BLaER1 (cell line): Measurements from ENCODE around the gene TRAPPC11.

Experiments used
- H3K27ac ChIP-seq: shearing (Covaris generic); formaldehyde crosslinking; 2 replicates; pipeline ENCODE4 v1.8.1; 2022
- H3K27me3 ChIP-seq: shearing (Covaris generic); formaldehyde crosslinking; 2 replicates; pipeline ENCODE4 v1.8.1; 2022
- H3K36me3 ChIP-seq: shearing (Covaris generic); formaldehyde crosslinking; 2 replicates; pipeline ENCODE4 v1.8.1; 2022
- H3K4me1 ChIP-seq: shearing (Covaris generic); formaldehyde crosslinking; 2 replicates; pipeline ENCODE4 v1.8.1; 2022
- H3K4me2 ChIP-seq: shearing (Covaris generic); formaldehyde crosslinking; 2 replicates; pipeline ENCODE4 v1.8.1; 2022
- H3K4me3 ChIP-seq: shearing (Covaris generic); formaldehyde crosslinking; 2 replicates; pipeline ENCODE4 v1.8.1; 2022
- H3K9ac ChIP-seq: shearing (Covaris generic); formaldehyde crosslinking; 2 replicates; pipeline ENCODE4 v1.8.1; 2022
- H3K9me3 ChIP-seq: shearing (Covaris generic); formaldehyde crosslinking; 2 replicates; pipeline ENCODE4 v1.8.1; 2022
- H4K20me1 ChIP-seq: shearing (Covaris generic); formaldehyde crosslinking; 2 replicates; pipeline ENCODE4 v1.8.1; 2022
- Cebpa-rat ChIP-seq: shearing (Covaris generic); IDR thresholded peaks from 2 replicates; pipeline ENCODE4 v1.8.1; 2022

Gene TRAPPC11

DNA sequence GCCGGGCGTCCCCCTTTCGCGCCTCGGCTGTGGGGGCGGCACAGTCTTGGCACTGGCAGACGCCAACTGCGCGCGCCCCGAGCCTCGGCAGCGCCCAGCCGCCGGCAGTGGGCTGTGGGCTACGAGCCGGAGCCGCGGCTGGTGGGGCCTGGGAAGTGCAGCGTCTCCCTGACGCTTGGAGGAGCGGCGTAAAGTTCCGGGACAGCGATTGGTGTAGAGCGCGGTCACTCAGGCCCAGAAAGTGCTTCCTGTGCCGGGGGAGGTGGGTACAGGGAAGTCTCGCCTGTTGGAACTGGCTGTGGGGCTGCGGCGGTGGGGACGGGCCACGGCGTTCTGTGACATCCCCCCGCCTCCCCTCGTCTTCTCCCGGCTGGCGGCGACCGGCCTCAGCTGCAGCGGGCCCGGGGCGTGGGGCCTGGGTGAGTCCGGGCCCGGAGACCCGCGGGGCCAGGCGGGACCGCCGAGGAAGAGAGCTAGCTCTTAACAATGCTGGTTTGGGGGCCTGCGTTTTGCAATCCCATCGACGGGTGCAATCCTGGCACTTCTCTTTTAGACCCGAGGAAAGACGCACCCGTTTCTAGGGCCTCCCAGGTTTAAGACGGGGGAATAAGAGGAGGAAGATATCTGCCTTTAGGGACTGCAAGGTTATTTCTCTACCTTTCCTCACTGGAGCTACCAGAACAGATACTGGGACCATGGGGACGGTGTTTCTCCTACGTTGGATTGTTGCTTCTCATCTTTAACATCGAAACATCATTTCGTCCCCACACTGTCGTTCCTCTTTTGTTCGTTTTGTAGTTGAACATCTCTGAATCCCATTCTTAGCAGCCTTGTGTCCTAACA lies at the start of gene TRAPPC11, which contains the start of gene RWDD4:
TRAPPC11 (plus strand) TSS at position 265 of the 843 bp plus-strand sequence. CDS start 4,575 bp downstream, outside the sequence.
RWDD4 (minus strand) TSS at position 157 of the 843 bp plus-strand sequence. CDS start 233 bp downstream, outside the sequence.
- Histone ChIP-seq H3K36me3 (peaks cover 21% of the 10 kb centered on the region), H3K27ac (peak within 1 kb of the TSS; percentile 90), H3K4me1 (peaks cover 26% of the 10 kb centered on the region)

DNA sequence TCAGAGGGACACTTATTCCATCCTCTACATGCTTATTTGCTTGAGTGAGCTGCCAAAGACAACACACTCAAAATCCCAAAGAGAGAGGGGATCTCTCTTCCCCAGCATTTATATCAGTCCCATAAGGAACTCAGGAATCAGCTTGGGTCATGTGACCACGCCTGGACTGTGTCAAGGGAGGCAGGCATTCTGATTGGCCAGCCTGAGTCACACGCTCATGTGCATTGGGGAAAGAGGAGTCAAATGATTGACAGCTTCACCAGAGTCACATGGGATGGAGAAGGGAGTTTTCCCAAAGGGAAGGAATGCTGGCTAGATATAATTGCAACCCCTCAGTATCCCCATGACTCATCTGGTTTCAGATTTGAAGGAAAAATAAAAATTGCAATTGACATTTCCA lies 49.1 kb upstream of the TRAPPC11 start:
- H3K27me3 ChIP-seq, result no peaks in the 10 kb centered on the region
- no peaks in the 10 kb centered on the region for H3K4me1 ChIP-seq
- no peaks in the 10 kb centered on the region for H3K36me3 ChIP-seq
- H4K20me1 ChIP-seq, result no peaks in the 10 kb centered on the region
- no peaks in the 10 kb centered on the region for H3K9me3 ChIP-seq
- H3K4me2 ChIP-seq, result no peak overlapping the region
- no peak overlapping the region for H3K9ac ChIP-seq
- H3K27ac ChIP-seq, result no peak overlapping the region
- no peak overlapping the region for H3K4me3 ChIP-seq
- TF ChIP-seq Cebpa-rat, result no peak

More for the DNA sequence above, at the start of gene TRAPPC11, which contains the start of gene RWDD4:
- H4K20me1 ChIP-seq, result peaks cover 12% of the 10 kb centered on the region; the same call in 1 of the 2 replicates
- TF ChIP-seq Cebpa-rat, result peak; percentile 47; the same call in 1 of the 2 replicates
- H3K4me3 ChIP-seq, result peak within 1 kb of the TSS; percentile 83
- H3K9ac ChIP-seq, result peak within 1 kb of the TSS; percentile 92
- no peaks in the 10 kb centered on the region for H3K9me3 ChIP-seq
- peak within 1 kb of the TSS; percentile 94 for H3K4me2 ChIP-seq
- no peaks in the 10 kb centered on the region for H3K27me3 ChIP-seq

DNA sequence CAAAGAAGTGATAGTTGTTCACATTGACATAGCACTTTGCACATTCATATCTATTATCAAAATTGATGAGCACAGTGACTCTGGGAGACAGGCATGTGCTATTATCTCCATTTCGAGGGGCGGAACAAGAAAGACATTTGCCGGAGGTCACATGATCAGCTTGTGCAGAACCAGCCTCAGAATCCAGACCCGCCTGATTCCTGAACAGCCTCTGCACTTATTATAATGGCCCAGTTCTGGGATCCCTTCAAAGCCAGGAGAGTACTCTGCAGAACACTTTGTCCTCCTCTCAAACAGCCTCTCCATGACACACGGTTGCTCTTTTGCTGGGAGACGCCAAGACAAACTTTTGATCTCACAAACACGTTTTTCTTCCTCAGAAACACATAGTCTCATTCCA lies 48.5 kb upstream of the TRAPPC11 start:
- Histone ChIP-seq H3K4me3 (no peak overlapping the region), H3K4me2 (no peak overlapping the region), H3K27ac (no peak overlapping the region), H4K20me1 (no peaks in the 10 kb centered on the region), H3K4me1 (no peaks in the 10 kb centered on the region), H3K9me3 (no peaks in the 10 kb centered on the region), H3K9ac (no peak overlapping the region), H3K27me3 (no peaks in the 10 kb centered on the region), H3K36me3 (no peaks in the 10 kb centered on the region)
- TF ChIP-seq Cebpa-rat, result no peak

DNA sequence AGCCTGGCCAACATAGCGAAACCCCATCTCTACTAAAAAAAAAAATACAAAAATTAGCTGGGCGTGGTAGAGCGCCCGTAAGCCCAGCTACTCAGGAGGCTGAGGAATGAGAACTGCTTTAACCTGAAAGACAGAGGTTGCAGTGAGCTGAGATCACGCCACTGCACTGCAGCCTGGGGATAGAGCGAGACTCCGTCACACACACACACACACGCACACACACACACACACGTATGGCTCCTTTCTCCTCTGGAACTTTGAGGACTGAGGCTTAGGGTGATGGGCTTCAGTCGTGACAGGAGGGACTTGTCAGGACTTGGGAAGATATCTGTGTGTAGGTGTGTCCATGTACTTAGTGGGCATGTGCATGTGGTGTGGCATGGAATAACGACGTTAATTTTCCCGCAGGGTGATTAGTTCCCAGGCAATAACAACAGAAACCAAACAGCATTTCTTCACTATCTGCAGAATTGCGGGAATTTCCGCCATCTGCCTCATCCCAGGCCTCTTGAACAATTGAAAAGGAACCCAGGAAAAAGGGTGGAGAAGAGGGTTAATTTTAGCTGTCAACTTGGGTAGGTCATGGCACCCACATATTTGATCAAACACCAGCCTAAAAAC lies 47.8 kb upstream of the TRAPPC11 start:
- H4K20me1 ChIP-seq, result no peaks in the 10 kb centered on the region
- H3K4me1 ChIP-seq, result no peaks in the 10 kb centered on the region
- TF ChIP-seq Cebpa-rat, result no peak
- no peaks in the 10 kb centered on the region for H3K36me3 ChIP-seq
- H3K4me2 ChIP-seq, result no peak overlapping the region
- no peak overlapping the region for H3K9ac ChIP-seq
- no peaks in the 10 kb centered on the region for H3K9me3 ChIP-seq
- no peak overlapping the region for H3K27ac ChIP-seq
- no peaks in the 10 kb centered on the region for H3K27me3 ChIP-seq
- H3K4me3 ChIP-seq, result no peak overlapping the region

DNA sequence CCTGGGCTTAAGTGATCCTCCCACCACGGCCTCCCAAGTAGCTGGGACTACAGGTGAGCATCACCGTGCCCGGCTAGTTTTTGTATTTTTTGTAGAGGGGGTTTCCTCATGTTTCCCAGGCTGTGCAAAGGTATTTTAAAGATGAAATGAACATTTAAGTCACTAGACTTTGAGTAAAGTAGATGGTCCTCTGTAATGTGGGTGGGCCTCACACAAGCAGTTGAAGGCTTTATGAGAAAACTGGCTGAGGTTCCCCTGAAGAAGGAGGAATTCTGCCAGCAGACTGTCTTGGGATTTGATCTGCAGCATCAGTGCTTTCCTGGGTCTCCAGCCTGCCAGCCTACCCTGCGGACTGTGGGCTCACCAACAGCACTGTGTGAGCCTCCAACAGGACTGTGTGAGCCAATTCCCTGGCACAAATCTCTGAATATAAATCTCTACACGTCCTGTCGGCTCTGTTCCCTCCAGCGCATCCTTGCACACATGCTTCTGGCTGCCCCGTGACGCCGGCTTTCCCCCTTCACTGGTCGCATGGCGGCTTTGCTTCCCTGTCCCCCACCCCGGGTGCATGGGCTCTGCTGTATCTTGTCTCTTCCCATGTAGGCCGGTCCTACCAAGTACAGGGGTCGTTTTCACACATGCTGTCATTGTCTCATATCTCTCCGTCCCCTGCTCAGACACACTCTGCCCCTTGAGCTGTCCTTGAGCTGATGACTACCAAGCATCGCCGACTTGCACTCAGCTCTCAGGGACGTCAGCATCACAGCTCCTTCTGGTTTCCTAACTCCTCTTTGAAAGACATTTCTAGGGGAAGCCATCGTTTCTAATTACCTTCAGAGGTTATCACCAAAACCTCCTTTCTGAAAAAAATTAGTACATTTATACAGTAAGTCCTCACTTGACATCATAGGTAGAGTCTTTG lies 46.5 kb upstream of the TRAPPC11 start:
- no peak overlapping the region for H3K27ac ChIP-seq
- H4K20me1 ChIP-seq, result no peaks in the 10 kb centered on the region
- TF ChIP-seq Cebpa-rat, result no peak
- no peaks in the 10 kb centered on the region for H3K27me3 ChIP-seq
- no peaks in the 10 kb centered on the region for H3K36me3 ChIP-seq
- H3K4me1 ChIP-seq, result no peaks in the 10 kb centered on the region
- no peak overlapping the region for H3K4me2 ChIP-seq
- no peak overlapping the region for H3K4me3 ChIP-seq
- no peak overlapping the region for H3K9ac ChIP-seq
- no peaks in the 10 kb centered on the region for H3K9me3 ChIP-seq

DNA sequence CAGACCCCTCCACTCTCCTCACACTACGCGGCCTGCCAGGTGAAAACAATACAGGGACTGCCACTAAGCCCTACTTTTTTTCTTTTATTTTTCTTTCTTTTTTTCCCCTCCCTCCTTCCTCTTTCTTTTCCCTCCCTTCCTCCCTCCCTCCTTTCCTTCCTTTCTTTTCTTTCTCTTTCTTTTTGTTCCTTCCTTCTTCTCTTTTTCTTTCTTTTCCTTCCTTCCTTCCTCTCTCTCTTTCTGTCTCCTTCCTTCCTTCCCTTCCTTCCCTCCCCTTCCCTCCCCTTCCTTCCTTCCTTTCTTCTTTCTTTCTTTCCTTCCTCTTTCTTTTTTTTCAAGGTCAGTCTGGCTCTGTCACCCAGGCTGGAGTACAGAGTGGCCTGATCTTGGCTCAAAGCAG lies 42.0 kb upstream of the TRAPPC11 start:
- Histone ChIP-seq H3K27me3 (no peaks in the 10 kb centered on the region), H3K27ac (no peak overlapping the region), H3K9ac (no peak overlapping the region), H4K20me1 (no peaks in the 10 kb centered on the region), H3K9me3 (no peaks in the 10 kb centered on the region), H3K4me1 (no peaks in the 10 kb centered on the region), H3K36me3 (no peaks in the 10 kb centered on the region), H3K4me3 (no peak overlapping the region), H3K4me2 (no peak overlapping the region)
- no peak for TF ChIP-seq Cebpa-rat

DNA sequence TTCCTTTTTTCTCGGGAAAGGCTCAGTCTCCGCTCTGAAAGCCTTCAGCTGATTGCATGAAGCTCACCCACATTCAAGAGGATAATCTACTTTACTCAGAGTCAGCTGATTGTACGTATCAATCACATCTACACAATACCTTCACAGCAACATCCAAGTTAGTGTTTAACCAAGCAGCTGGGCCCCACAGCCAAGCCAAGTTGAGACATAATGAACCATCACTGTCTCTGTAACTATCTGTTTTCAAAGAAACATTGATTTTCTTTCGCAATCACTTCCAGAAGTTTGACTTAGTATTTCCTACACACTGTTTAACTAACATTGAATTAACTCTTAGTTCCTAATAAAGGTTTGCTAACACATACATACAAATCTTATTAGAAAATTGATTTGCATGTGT lies 40.4 kb upstream of the TRAPPC11 start:
- no peak overlapping the region for H3K27ac ChIP-seq
- no peak overlapping the region for H3K9ac ChIP-seq
- H3K4me1 ChIP-seq, result no peaks in the 10 kb centered on the region
- H4K20me1 ChIP-seq, result no peaks in the 10 kb centered on the region
- H3K9me3 ChIP-seq, result no peaks in the 10 kb centered on the region
- H3K36me3 ChIP-seq, result no peaks in the 10 kb centered on the region
- H3K4me3 ChIP-seq, result no peak overlapping the region
- H3K27me3 ChIP-seq, result no peaks in the 10 kb centered on the region
- TF ChIP-seq Cebpa-rat, result no peak
- no peak overlapping the region for H3K4me2 ChIP-seq

DNA sequence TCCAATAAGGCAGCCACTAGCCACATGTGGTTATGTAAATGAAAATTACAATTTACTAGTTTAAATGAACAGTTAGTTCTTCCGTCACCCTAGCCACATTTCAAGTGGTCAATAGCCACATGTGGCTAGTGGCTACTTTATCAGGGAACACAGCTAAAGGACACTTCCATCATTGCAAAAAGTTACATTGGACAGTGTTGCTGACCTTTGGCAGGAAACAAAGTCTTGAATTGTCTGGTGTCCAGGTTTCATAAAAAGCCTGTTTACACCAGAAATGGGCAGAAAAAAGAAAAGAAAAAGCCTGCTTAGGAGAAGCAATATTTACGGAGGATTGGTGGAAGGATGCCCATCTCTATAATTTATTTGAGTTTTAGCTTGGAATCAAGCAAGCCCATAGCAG lies 38.7 kb upstream of the TRAPPC11 start:
- no peaks in the 10 kb centered on the region for H3K27me3 ChIP-seq
- H4K20me1 ChIP-seq, result no peaks in the 10 kb centered on the region
- no peaks in the 10 kb centered on the region for H3K9me3 ChIP-seq
- no peak overlapping the region for H3K9ac ChIP-seq
- no peak for TF ChIP-seq Cebpa-rat
- no peak overlapping the region for H3K4me2 ChIP-seq
- H3K4me3 ChIP-seq, result no peak overlapping the region
- H3K36me3 ChIP-seq, result no peaks in the 10 kb centered on the region
- no peak overlapping the region for H3K27ac ChIP-seq
- no peaks in the 10 kb centered on the region for H3K4me1 ChIP-seq

DNA sequence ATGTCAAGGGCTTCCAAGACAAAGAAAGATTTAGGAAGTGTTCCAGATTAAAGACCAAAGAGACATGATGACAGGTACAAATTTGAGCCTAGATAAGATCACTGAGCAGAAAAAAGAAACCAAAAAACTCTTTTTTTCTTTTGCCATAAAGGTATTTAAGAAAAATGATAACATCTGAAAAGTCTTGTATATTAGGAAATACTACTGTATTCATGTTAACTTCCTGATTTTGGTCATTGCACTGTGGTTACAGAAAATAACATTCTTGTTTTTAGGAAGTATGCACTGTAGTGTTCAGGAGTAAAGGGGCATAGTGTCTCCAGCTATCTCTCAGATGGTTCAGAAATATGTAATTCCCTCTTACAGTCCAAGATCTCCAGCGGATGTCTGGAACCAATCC lies 37.2 kb upstream of the TRAPPC11 start:
- Histone ChIP-seq H4K20me1 (no peaks in the 10 kb centered on the region), H3K27me3 (no peaks in the 10 kb centered on the region), H3K27ac (no peak overlapping the region), H3K4me3 (no peak overlapping the region), H3K4me1 (no peaks in the 10 kb centered on the region), H3K9me3 (no peaks in the 10 kb centered on the region), H3K36me3 (no peaks in the 10 kb centered on the region), H3K9ac (no peak overlapping the region), H3K4me2 (no peak overlapping the region)
- TF ChIP-seq Cebpa-rat, result no peak
